Esophagus (tissue), 2 donors: ENCODE results near the gene MAFF. TPM values are rescaled to one million over a fixed set of nuclear protein-coding genes. Genes with fewer than 3 reads are reported as not detected.

Experiments used
- H3K27ac ChIP-seq, 2 donors: one replicate each; pipeline ENCODE4 v1.5.1; 2013; ENCODE audit warnings: low read depth in 2 of 2, mild to moderate bottlenecking in 2 of 2, inconsistent platforms in 1 of 2, low read length in 1 of 2, moderate library complexity in 1 of 2
- H3K27me3 ChIP-seq, 2 donors: one replicate each; pipeline ENCODE4 v1.6.1; 2013; ENCODE audit warnings: low read length in 2 of 2, control low read depth in 1 of 2, mild to moderate bottlenecking in 1 of 2; ENCODE audit not compliant: insufficient read depth in 2 of 2, control insufficient read depth in 1 of 2
- H3K36me3 ChIP-seq, 2 donors: one replicate each; pipeline ENCODE4 v1.6.1; 2013; ENCODE audit warnings: low read length in 1 of 2; ENCODE audit not compliant: control insufficient read depth in 2 of 2, insufficient read depth in 2 of 2
- H3K4me1 ChIP-seq, 2 donors: one replicate each; pipeline ENCODE4 v1.6.1; 2013; ENCODE audit warnings: low read length in 1 of 2; ENCODE audit not compliant: control insufficient read depth in 2 of 2, insufficient read depth in 2 of 2
- H3K4me3 ChIP-seq, 2 donors: one replicate each; pipeline ENCODE4 v1.5.1; 2013; ENCODE audit warnings: low read length in 2 of 2, mild to moderate bottlenecking in 2 of 2, low read depth in 1 of 2, moderate library complexity in 1 of 2
- H3K9me3 ChIP-seq, 2 donors: one replicate each; pipeline ENCODE4 v1.6.1; 2013; ENCODE audit warnings: mild to moderate bottlenecking in 2 of 2, low read depth in 1 of 2, low read length in 1 of 2, moderate library complexity in 1 of 2; ENCODE audit not compliant: control insufficient read depth in 2 of 2, insufficient read depth in 1 of 2
- WGBS, 2 donors: extraction: QIAGEN DNeasy Blood & Tissue Kit; methylation state at CpG; one replicate each; pipeline ENCODE4 v1.1.7; 2013; 5-methylcytosine and 5-hydroxymethylcytosine counted together
- polyA plus RNA-seq, 2 donors: library from polyadenylated mRNA; stranded (reverse); fragments of 200-250 nt; gene quantifications; one replicate each; pipeline ENCODE4 v1.2.3, GENCODE V29; 2013
- donor health status: healthy with polysubstance abuse.
- donor health status: Bipolar disorder and iron deficiency.

Gene MAFF
- polyA plus RNA-seq, 2 donors: 34.7 to 99.6 TPM

GRCh38 chr22:38189104-38189503 lies 12.7 kb upstream of the MAFF start:
- WGBS, 2 donors: 72 to 82% methylated on average over 3 of the region's 3 CpGs
- Histone ChIP-seq H3K27ac (no peak overlapping the region), H3K4me3 (no peak overlapping the region), H3K9me3 (no peaks in the 10 kb centered on the region), H3K4me1 (peaks cover 0 to 3% of the 10 kb centered on the region in 2 donors), H3K27me3 (no peaks in the 10 kb centered on the region), H3K36me3 (no peaks in the 10 kb centered on the region)

DNA sequence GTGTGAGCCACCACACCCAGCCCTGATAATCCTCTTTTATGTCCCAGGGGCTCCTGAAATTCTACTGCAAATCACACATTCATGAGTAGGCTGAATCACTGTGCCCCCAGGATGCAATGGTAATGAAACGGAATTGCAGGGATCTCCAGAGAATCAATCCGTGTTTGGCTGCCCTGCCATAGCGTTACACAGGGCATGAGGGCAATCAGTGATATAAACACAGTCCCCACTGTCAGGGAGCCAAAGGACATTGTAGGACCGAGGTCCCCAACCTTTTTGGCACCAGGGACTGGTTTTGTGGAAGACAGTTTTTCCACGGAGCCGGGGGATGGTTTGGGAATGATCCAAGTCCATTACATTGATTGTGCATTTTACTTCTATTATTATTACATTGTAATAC lies 11.2 kb upstream of the MAFF start:
- no peak overlapping the region for H3K4me3 ChIP-seq
- H3K27ac ChIP-seq: no peak overlapping the region
- 64 to 72% methylated on average over 6 of the region's 6 CpGs for WGBS, 2 donors

DNA sequence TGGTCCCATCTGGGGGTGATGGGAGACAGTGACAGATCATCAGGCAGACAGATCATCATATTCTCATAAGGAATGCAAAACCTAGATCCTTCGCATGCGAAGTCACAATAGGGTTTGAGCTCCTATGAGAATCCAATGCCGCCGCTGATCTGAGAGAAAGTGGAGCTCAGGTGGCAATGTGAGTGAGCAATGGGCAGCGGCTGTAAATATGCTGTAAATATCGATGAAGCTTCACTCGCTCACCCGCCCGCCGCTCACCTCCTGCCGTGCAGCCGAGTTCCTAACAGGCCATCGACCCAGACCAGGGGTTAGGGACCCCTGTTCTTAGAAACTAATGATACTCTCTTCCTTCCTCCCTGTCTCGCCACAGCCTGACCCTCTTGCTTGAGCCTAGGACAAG lies 10.7 kb upstream of the MAFF start:
- 90 to 92% methylated on average over 14 of the region's 14 CpGs for WGBS, 2 donors

More for the DNA sequence above, 11.2 kb upstream of the MAFF start:
- peaks cover 0 to 3% of the 10 kb centered on the region in 2 donors for H3K4me1 ChIP-seq
- no peaks in the 10 kb centered on the region for H3K27me3 ChIP-seq
- no peaks in the 10 kb centered on the region for H3K36me3 ChIP-seq
- H3K9me3 ChIP-seq: no peaks in the 10 kb centered on the region

DNA sequence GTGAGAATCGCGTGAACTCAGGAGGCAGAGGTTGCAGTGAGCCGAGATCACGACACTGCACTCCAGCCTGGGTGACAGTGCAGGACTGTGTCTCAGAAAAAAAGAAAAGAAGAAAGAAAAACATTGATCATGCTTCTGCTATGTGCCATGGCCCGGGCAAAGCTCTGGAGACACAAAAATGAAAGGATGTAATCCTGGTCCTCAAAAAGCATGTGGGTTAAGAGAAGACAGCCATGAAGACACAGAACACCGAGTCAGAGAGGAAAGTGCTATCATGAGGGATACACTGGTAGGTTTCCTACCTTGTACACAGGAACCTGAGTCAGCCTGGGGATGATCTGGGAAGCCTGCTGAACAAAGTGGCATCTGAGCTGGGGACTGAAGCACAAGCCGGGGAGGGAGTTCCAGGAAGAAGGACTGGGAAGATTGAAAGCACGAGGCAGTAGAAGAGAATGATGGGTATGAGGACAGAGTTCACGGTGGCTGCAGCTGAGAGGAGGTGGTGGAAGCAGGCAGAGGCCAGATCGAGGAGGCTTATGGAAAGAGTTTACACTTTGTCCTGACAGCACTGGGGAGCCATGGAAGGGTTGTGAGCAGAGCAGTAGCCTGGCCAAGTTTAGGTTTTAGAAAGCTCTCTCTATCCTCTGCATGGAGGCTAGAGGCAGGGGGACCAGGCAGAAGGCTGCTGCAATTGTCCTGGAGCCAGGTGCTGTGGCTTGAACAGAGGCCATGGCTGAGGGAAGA lies 9.9 kb upstream of the MAFF start:
- Histone ChIP-seq H3K36me3 (no peaks in the 10 kb centered on the region), H3K9me3 (no peaks in the 10 kb centered on the region), H3K4me3 (no peak overlapping the region), H3K4me1 (peaks cover 0 to 3% of the 10 kb centered on the region in 2 donors), H3K27me3 (no peaks in the 10 kb centered on the region), H3K27ac (no peak overlapping the region)
- 83 to 84% methylated on average over 10 of the region's 10 CpGs for WGBS, 2 donors

More for the DNA sequence above, 10.7 kb upstream of the MAFF start:
- Histone ChIP-seq H3K4me1 (peaks cover 0 to 3% of the 10 kb centered on the region in 2 donors), H3K9me3 (no peaks in the 10 kb centered on the region), H3K27ac (no peak overlapping the region), H3K36me3 (no peaks in the 10 kb centered on the region), H3K4me3 (no peak overlapping the region), H3K27me3 (no peaks in the 10 kb centered on the region)

DNA sequence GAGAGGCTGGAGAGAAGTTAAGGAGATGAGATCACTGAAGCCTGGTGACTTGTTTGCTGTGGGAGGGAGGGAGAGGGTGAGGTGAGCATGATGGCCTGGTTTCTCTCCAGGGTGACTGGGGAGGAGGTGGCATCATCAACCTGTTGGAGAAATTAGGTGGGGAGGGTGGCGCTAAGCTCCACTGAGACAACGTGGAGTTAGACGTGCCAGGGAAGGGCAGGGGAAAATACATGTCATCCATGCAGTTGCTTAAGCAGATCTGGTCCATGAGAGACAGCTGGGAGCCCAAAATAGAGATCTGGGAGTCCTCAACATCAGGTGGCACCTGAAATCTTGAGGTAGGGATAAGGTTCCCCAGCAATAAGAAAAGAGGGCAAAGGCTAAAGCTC lies 9.3 kb upstream of the MAFF start:
- Histone ChIP-seq H3K4me1 (no peaks in the 10 kb centered on the region), H3K27ac (no peak overlapping the region), H3K4me3 (no peak overlapping the region), H3K27me3 (no peaks in the 10 kb centered on the region), H3K9me3 (no peaks in the 10 kb centered on the region), H3K36me3 (no peaks in the 10 kb centered on the region)
- 77 to 86% methylated on average over 3 of the region's 3 CpGs for WGBS, 2 donors

GRCh38 chr22:38193580-38193979 lies 8.2 kb upstream of the MAFF start:
- H3K9me3 ChIP-seq: no peaks in the 10 kb centered on the region
- H3K27ac ChIP-seq: no peak overlapping the region
- 67 to 71% methylated on average over 6 of the region's 6 CpGs for WGBS, 2 donors
- H3K27me3 ChIP-seq: no peaks in the 10 kb centered on the region
- no peaks in the 10 kb centered on the region for H3K36me3 ChIP-seq
- H3K4me1 ChIP-seq: no peaks in the 10 kb centered on the region
- no peak overlapping the region for H3K4me3 ChIP-seq

- no peak overlapping the region for H3K27ac ChIP-seq
Observed at GRCh38 chr22:38196791-38197419, 4.9 kb upstream of the MAFF start.

DNA sequence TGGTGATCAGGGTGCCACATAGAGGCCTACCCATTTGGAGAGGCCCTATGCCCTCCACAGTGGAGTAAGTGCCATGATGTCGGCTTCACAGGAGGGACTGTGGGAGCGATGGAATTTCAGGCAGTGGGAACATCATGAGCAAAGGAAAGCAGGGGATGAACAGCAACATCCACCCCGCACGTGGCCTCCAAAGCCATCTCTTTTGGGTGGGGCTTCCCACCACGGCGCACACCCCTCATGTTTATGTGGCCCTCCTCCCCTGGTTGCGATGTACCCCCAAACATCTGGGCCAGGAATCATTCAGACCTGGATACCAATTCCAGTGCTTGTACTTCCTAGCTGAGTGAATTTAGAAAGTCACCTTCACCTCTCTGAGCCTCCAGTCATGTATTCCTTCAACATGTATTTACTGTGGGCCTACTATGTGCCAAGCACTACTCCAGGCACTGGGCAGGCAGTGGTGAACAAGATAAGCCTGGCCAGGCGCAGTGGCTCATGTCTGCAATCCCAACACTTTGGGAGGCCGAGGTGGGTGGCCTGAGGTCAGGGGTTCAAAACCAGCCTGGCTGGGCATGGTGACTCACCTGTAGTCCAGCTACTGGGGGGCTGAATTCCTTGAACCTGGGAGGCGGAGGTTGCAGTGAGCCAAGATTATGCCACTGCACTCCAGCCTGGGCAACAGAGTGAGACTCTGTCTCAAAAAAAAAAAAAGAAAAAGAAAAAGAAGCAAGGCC lies 1.8 kb upstream of the MAFF start:
- Histone ChIP-seq H3K27ac (no peak overlapping the region), H3K9me3 (no peaks in the 10 kb centered on the region), H3K36me3 (no peaks in the 10 kb centered on the region), H3K27me3 (no peaks in the 10 kb centered on the region), H3K4me1 (peaks cover 0 to 1% of the 10 kb centered on the region in 2 donors), H3K4me3 (no peak overlapping the region)
- 82 to 89% methylated on average over 10 of the region's 10 CpGs for WGBS, 2 donors

More at GRCh38 chr22:38196791-38197419, 4.9 kb upstream of the MAFF start:
- Histone ChIP-seq H3K36me3 (no peaks in the 10 kb centered on the region), H3K9me3 (no peaks in the 10 kb centered on the region), H3K4me1 (no peaks in the 10 kb centered on the region), H3K27me3 (no peaks in the 10 kb centered on the region), H3K4me3 (no peak overlapping the region)
- WGBS, 2 donors: 60 to 65% methylated on average over 19 of the region's 19 CpGs

GRCh38 chr22:38201371-38201710 lies 453 bp upstream of the MAFF start:
- Histone ChIP-seq H3K4me1 (peaks cover 0 to 3% of the 10 kb centered on the region in 2 donors), H3K27ac (peak overlapping the region; percentile 94 to 99), H3K9me3 (no peaks in the 10 kb centered on the region), H3K4me3 (peak overlapping the region; percentile 5 to 33), H3K27me3 (no peaks in the 10 kb centered on the region), H3K36me3 (no peaks in the 10 kb centered on the region)
- WGBS, 2 donors: 21 to 22% methylated on average over 8 of the region's 8 CpGs
